ENCODE results near the gene TOP2A. TPM values are rescaled to one million over a fixed set of nuclear protein-coding genes. Genes with fewer than 3 reads are reported as not detected.
A peak's percentile ranks its signal among the peaks of the same experiment; 100 is the strongest.

TOP2A gene
- total and polyA plus RNA-seq, 9 of the 15 experiments (the other 6 are each of a cell fraction or from before 2014, with no cell fraction given), result 133 to 347 (median 259) TPM

DNA sequence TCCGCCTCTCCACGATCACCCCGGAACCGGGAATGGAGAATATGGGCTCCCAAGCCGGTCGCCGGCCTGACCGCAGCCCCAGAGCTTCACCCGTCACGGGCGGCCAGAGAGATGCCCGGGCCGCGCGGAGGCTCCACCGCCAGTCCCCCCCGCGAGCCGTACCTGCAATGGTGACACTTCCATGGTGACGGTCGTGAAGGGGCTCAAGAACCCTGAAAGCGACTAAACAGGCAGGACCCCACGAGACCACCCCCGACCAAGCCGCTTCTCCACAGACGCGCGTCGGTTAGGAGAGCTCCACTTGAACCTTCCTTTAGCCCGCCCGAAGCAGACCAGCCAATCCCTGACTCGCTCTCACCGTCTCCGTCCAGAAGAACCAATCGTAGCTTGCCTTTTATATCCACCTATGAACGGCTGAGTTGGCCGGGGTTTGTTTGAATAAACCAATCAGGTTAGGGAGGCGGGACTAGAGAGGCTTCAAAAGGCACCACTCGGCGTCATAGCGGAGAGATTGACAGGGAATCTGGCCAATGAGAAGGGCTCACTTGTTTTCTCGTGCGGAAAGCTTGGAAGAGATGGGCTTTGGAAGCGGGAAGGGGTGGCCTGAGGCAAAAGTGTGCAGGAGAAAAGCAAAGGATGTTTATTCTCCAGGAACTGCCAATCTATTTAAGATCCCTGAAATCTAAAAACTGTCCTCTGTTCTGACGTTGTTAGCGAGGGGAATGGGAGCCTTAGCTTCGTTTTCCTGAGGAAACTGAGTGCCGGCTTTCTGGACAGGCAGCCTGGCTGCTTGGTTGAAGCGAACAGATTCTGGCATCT, at the start of gene TOP2A (continued):
- TF ChIP-seq HNRNPL (IDR thresholded peaks at IDR 0.05; ENCODE audit: low read depth, low read length), result no peak
- TF ChIP-seq NR4A1 (CRISPR knock-in tag; IDR thresholded peaks at IDR 0.05), result no peak
- TF ChIP-seq NR4A1 (tag; IDR thresholded peaks at IDR 0.05), result no peak
- TF ChIP-seq, protein P1, sequence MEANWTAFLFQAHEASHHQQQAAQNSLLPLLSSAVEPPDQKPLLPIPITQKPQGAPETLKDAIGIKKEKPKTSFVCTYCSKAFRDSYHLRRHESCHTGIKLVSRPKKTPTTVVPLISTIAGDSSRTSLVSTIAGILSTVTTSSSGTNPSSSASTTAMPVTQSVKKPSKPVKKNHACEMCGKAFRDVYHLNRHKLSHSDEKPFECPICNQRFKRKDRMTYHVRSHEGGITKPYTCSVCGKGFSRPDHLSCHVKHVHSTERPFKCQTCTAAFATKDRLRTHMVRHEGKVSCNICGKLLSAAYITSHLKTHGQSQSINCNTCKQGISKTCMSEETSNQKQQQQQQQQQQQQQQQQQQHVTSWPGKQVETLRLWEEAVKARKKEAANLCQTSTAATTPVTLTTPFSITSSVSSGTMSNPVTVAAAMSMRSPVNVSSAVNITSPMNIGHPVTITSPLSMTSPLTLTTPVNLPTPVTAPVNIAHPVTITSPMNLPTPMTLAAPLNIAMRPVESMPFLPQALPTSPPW (CRISPR knock-in tag; IDR thresholded peaks at IDR 0.05), result peak; percentile 63
- TF ChIP-seq RCOR1 (IDR thresholded peaks at IDR 0.05; ENCODE audit: borderline replicate concordance in 1 of 2, low read depth in 2 of 2, low read length in 2 of 2), result no peak
- no peak for TF ChIP-seq SRSF3 (IDR thresholded peaks at IDR 0.05; ENCODE audit: insufficient read depth, low read length)
- TF ChIP-seq NFIX (CRISPR knock-in tag; IDR thresholded peaks at IDR 0.05; ENCODE audit: low read depth), result no peak
- peak; percentile 99 for TF ChIP-seq NEUROD1 (IDR thresholded peaks at IDR 0.05; ENCODE audit: borderline replicate concordance, low read depth, low read length, partially characterized antibody)
- TF ChIP-seq HMG20B (CRISPR knock-in tag; IDR thresholded peaks at IDR 0.05), result no peak
- TF ChIP-seq TFAM (CRISPR knock-in tag; conservative IDR thresholded peaks at IDR 0.05), result no peak
- TF ChIP-seq ETV5 (CRISPR knock-in tag; IDR thresholded peaks at IDR 0.05; ENCODE audit: low read depth), result no peak
- no peak for TF ChIP-seq ZNF696 (CRISPR knock-in tag; conservative IDR thresholded peaks at IDR 0.05)
- TF ChIP-seq, protein P2, sequence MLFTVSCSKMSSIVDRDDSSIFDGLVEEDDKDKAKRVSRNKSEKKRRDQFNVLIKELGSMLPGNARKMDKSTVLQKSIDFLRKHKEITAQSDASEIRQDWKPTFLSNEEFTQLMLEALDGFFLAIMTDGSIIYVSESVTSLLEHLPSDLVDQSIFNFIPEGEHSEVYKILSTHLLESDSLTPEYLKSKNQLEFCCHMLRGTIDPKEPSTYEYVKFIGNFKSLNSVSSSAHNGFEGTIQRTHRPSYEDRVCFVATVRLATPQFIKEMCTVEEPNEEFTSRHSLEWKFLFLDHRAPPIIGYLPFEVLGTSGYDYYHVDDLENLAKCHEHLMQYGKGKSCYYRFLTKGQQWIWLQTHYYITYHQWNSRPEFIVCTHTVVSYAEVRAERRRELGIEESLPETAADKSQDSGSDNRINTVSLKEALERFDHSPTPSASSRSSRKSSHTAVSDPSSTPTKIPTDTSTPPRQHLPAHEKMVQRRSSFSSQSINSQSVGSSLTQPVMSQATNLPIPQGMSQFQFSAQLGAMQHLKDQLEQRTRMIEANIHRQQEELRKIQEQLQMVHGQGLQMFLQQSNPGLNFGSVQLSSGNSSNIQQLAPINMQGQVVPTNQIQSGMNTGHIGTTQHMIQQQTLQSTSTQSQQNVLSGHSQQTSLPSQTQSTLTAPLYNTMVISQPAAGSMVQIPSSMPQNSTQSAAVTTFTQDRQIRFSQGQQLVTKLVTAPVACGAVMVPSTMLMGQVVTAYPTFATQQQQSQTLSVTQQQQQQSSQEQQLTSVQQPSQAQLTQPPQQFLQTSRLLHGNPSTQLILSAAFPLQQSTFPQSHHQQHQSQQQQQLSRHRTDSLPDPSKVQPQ (CRISPR knock-in tag; IDR thresholded peaks at IDR 0.05; ENCODE audit: borderline replicate concordance), result no peak
- TF ChIP-seq STAG1 (CRISPR knock-in tag; IDR thresholded peaks at IDR 0.05; ENCODE audit: borderline replicate concordance), result no peak
- TF ChIP-seq FOXK1 (CRISPR knock-in tag; IDR thresholded peaks at IDR 0.05; ENCODE audit: borderline replicate concordance), result no peak
- TF ChIP-seq HSF4 (CRISPR knock-in tag; IDR thresholded peaks at IDR 0.05; ENCODE audit: borderline replicate concordance), result no peak
- no peak for TF ChIP-seq PTTG1 (tag; IDR thresholded peaks at IDR 0.05; ENCODE audit: low read depth)
- TF ChIP-seq RBBP5 (IDR thresholded peaks at IDR 0.05; ENCODE audit: borderline replicate concordance, insufficient read depth, low read length, poor library complexity, severe bottlenecking), result peak; percentile 88
- TF ChIP-seq, protein P3, sequence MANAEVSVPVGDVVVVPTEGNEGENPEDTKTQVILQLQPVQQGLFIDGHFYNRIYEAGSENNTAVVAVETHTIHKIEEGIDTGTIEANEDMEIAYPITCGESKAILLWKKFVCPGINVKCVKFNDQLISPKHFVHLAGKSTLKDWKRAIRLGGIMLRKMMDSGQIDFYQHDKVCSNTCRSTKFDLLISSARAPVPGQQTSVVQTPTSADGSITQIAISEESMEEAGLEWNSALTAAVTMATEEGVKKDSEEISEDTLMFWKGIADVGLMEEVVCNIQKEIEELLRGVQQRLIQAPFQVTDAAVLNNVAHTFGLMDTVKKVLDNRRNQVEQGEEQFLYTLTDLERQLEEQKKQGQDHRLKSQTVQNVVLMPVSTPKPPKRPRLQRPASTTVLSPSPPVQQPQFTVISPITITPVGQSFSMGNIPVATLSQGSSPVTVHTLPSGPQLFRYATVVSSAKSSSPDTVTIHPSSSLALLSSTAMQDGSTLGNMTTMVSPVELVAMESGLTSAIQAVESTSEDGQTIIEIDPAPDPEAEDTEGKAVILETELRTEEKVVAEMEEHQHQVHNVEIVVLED (CRISPR knock-in tag; IDR thresholded peaks at IDR 0.05), result no peak
- 0 out of 4 replicates have a peak, but pooled peaks of 1 of the 2 experiments have one; percentile 58 for TF ChIP-seq ARNT (IDR thresholded peaks at IDR 0.05)
- TF ChIP-seq NONO (IDR thresholded peaks at IDR 0.05; ENCODE audit: low read depth in 2 of 2, low read length in 1 of 2), result no peak
- no peak for TF ChIP-seq FOXJ3 (CRISPR knock-in tag; IDR thresholded peaks at IDR 0.05)
